Measurements from ENCODE around the gene PLEKHM2. TPM values are rescaled to one million over a fixed set of nuclear protein-coding genes. Genes with fewer than 3 reads are reported as not detected.
"Not testable (repeated sequence)": the region's sequence is repeated elsewhere in the genome, so short reads cannot be mapped to it uniquely, and the experiment has no call there.

Gene PLEKHM2
- total RNA-seq, 3 donors from 2014 or later (not counting 1 experiment from before 2014, with no cell fraction given) = 47.8 to 61.0 (median 50.9) TPM

DNA sequence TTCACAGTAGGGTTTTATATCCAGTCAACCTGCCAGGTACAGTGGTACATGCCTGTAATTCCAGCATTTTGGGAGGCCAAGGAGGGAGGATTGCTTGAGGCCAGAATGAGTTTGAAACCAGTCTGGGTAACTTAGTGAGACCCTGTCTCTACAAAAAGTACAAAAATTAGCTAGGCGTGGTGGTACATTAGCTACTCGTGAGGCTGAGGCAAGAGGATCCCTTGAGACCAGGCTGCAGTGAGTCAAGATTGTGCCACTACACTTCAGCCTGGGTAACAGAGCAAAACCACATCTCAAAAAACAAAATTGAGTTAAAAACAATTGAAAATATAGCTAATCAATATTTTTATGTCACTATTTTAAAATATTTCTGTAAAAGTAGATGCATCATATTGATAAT lies 33.7 kb upstream of the PLEKHM2 start:
- 87% methylated on average over 2 of the region's 2 CpGs for WGBS (ENCODE audit: insufficient coverage)
- Mint-ChIP-seq H3K27me3 (ENCODE audit: low read depth in 2 of 2) (no peaks in the 10 kb centered on the region), H3K9me3 (no peaks in the 10 kb centered on the region), H3K4me3 (no peak overlapping the region), H3K36me3 (peaks cover 2% of the 10 kb centered on the region), H3K4me1 (peaks cover 0 to 1% of the 10 kb centered on the region in 2 donors), H3K27ac (no peak overlapping the region)
- H3K27me3 ChIP-seq (ENCODE audit: control insufficient read depth, insufficient read depth, low read length) = no peaks in the 10 kb centered on the region
- peaks cover 43% of the 10 kb centered on the region for H3K36me3 ChIP-seq (ENCODE audit: control insufficient read depth, insufficient read depth, low read length)
- no peak for DNase-seq
- no peak overlapping the region for H3K27ac ChIP-seq (ENCODE audit: low read length)
- no peak for ATAC-seq
- no peaks in the 10 kb centered on the region for H3K4me1 ChIP-seq (ENCODE audit: control insufficient read depth, insufficient read depth, low read length)
- TF ChIP-seq, protein P1, sequence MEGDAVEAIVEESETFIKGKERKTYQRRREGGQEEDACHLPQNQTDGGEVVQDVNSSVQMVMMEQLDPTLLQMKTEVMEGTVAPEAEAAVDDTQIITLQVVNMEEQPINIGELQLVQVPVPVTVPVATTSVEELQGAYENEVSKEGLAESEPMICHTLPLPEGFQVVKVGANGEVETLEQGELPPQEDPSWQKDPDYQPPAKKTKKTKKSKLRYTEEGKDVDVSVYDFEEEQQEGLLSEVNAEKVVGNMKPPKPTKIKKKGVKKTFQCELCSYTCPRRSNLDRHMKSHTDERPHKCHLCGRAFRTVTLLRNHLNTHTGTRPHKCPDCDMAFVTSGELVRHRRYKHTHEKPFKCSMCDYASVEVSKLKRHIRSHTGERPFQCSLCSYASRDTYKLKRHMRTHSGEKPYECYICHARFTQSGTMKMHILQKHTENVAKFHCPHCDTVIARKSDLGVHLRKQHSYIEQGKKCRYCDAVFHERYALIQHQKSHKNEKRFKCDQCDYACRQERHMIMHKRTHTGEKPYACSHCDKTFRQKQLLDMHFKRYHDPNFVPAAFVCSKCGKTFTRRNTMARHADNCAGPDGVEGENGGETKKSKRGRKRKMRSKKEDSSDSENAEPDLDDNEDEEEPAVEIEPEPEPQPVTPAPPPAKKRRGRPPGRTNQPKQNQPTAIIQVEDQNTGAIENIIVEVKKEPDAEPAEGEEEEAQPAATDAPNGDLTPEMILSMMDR (IDR thresholded peaks at IDR 0.05) = no peak
- intact Hi-C loops (cut with micrococcal nuclease) = no loop called here
- H3K4me3 ChIP-seq (ENCODE audit: low read length) = no peak overlapping the region
- no peaks in the 10 kb centered on the region for H3K9me3 ChIP-seq (ENCODE audit: control insufficient read depth, insufficient read depth, low read length)

DNA sequence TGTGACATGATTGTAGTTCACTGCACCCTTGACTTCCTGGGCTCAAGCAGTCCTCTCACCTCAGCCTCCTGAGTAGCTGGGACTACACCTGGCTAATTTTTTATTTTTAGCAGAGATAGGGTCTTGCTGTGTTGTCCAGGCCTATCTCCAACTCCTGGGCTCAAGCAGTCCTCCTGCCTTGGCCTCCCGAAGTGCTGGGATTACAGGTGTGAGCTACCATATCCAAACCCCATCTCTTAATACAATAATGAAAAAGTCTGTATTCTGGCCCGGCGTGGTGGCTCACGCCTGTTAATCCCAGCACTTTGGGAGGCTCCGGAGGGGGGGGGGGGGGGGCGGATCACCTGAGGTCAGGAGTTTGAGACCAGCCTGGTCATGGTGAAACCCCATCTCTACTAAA lies 32.0 kb upstream of the PLEKHM2 start:
- H3K4me3 Mint-ChIP-seq; DNase-seq; H3K4me1 Mint-ChIP-seq; H3K27ac Mint-ChIP-seq; ATAC-seq; H3K27me3 ChIP-seq (ENCODE audit: control insufficient read depth, insufficient read depth, low read length); H3K36me3 Mint-ChIP-seq; H3K9me3 Mint-ChIP-seq; H3K9me3 ChIP-seq (ENCODE audit: control insufficient read depth, insufficient read depth, low read length); H3K27me3 Mint-ChIP-seq (ENCODE audit: low read depth in 2 of 2); H3K4me1 ChIP-seq (ENCODE audit: control insufficient read depth, insufficient read depth, low read length); H3K4me3 ChIP-seq (ENCODE audit: low read length); H3K27ac ChIP-seq (ENCODE audit: low read length); intact Hi-C loops (cut with micrococcal nuclease): not testable (repeated sequence)
- peaks cover 50% of the 10 kb centered on the region for H3K36me3 ChIP-seq (ENCODE audit: control insufficient read depth, insufficient read depth, low read length)
- WGBS (ENCODE audit: insufficient coverage) = 100% methylated on average over 1 of the region's 6 CpGs

DNA sequence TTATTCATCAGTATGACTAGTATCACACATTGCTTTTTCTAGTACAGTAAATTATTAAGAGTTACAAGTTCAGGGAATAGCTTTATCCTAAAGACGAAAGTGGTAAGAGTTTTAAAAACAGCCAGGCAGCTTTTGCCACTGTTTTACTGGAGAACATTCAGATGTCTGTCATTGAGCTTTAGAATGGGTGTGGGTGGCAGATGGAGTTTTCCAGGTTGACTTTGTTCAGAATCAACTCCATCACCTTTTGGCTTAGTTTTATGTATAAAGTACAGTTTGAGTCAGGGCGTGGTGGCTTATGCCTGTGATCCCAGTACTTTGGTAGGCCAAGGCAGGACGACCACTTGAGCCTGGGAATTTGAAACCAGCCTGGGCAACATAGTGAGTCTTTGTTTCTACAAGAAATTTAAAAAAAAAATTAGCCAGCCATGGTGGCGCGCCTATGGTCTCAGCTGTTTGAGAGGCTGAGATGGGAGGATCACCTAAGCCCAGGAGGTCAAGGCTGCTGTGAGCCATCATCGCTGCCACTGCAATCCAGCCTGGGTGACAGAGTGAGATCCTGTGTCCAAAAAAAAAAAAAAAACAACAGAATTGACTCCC lies 29.9 kb upstream of the PLEKHM2 start:
- no peaks in the 10 kb centered on the region for H3K4me1 ChIP-seq (ENCODE audit: control insufficient read depth, insufficient read depth, low read length)
- no peaks in the 10 kb centered on the region for H3K4me1 Mint-ChIP-seq
- no peaks in the 10 kb centered on the region for H3K9me3 ChIP-seq (ENCODE audit: control insufficient read depth, insufficient read depth, low read length)
- ATAC-seq = no peak
- DNase-seq = no peak
- no peaks in the 10 kb centered on the region for H3K36me3 Mint-ChIP-seq
- H3K27ac ChIP-seq (ENCODE audit: low read length) = no peak overlapping the region
- TF ChIP-seq, protein P1 (IDR thresholded peaks at IDR 0.05) = no peak
- 97% methylated on average over 6 of the region's 6 CpGs for WGBS (ENCODE audit: insufficient coverage)
- no peak overlapping the region for H3K27ac Mint-ChIP-seq
- H3K27me3 ChIP-seq (ENCODE audit: control insufficient read depth, insufficient read depth, low read length) = no peaks in the 10 kb centered on the region
- intact Hi-C loops (cut with micrococcal nuclease) = no loop called here
- H3K4me3 ChIP-seq (ENCODE audit: low read length) = no peak overlapping the region
- peaks cover 46% of the 10 kb centered on the region for H3K36me3 ChIP-seq (ENCODE audit: control insufficient read depth, insufficient read depth, low read length)
- no peaks in the 10 kb centered on the region for H3K27me3 Mint-ChIP-seq (ENCODE audit: low read depth in 2 of 2)
- no peaks in the 10 kb centered on the region for H3K9me3 Mint-ChIP-seq
- no peak overlapping the region for H3K4me3 Mint-ChIP-seq

DNA sequence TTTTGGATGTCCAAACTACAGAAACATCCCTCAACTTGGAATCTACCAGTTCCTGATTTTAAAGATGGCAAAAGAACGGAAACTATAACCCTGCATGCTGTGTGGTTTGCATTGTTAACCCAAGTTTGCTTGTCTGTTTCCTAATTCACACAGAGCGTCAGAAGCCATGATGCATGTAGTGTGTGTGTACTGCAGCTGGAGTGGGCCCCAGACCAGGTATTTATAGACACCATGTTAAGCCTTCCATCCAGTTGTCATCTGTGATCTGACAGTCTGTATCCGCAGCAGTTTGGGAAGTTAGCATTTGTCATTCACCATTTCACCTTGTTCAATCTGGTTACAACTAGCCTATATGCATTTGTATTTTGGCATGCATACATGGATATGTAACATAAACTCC lies 27.7 kb upstream of the PLEKHM2 start:
- H3K27ac ChIP-seq (ENCODE audit: low read length) = no peak overlapping the region
- Mint-ChIP-seq H3K4me1 (no peaks in the 10 kb centered on the region), H3K9me3 (no peaks in the 10 kb centered on the region), H3K27ac (no peak overlapping the region), H3K27me3 (ENCODE audit: low read depth in 2 of 2) (no peaks in the 10 kb centered on the region), H3K4me3 (no peak overlapping the region), H3K36me3 (peaks cover 14% of the 10 kb centered on the region)
- DNase-seq (no peak), ATAC-seq (no peak)
- intact Hi-C loops (cut with micrococcal nuclease) = no loop called here
- H3K4me3 ChIP-seq (ENCODE audit: low read length) = no peak overlapping the region
- no peaks in the 10 kb centered on the region for H3K4me1 ChIP-seq (ENCODE audit: control insufficient read depth, insufficient read depth, low read length)
- H3K27me3 ChIP-seq (ENCODE audit: control insufficient read depth, insufficient read depth, low read length) = no peaks in the 10 kb centered on the region
- peaks cover 56% of the 10 kb centered on the region for H3K36me3 ChIP-seq (ENCODE audit: control insufficient read depth, insufficient read depth, low read length)
- no peaks in the 10 kb centered on the region for H3K9me3 ChIP-seq (ENCODE audit: control insufficient read depth, insufficient read depth, low read length)
- WGBS (ENCODE audit: insufficient coverage) = 97% methylated on average over 3 of the region's 3 CpGs
- TF ChIP-seq, protein P1 (IDR thresholded peaks at IDR 0.05) = no peak
